Skeletal muscle satellite cell (primary cell): ENCODE data around the gene ATG12.

Source experiments
- H3K27me3 ChIP-seq: 2 replicates; pipeline ENCODE4 v1.7.0; 2013; ENCODE audit warnings: low read length; ENCODE audit not compliant: control insufficient read depth, insufficient read depth
- H3K36me3 ChIP-seq: 2 replicates; pipeline ENCODE4 v1.7.0; 2013; ENCODE audit warnings: mild to moderate bottlenecking, control low read depth, low read length; ENCODE audit not compliant: insufficient read depth
- H3K4me1 ChIP-seq: 2 replicates; pipeline ENCODE4 v1.7.0; 2013; ENCODE audit warnings: low read length; ENCODE audit not compliant: control insufficient read depth, insufficient read depth
- H3K4me2 ChIP-seq: 2 replicates; pipeline ENCODE4 v1.7.0; 2013; ENCODE audit warnings: mild to moderate bottlenecking, low read length
- H3K4me3 ChIP-seq: 2 replicates; pipeline ENCODE4 v1.7.0; 2013; ENCODE audit warnings: low read length
- H3K9ac ChIP-seq: 2 replicates; pipeline ENCODE4 v1.7.0; 2013; ENCODE audit warnings: mild to moderate bottlenecking, low read depth, low read length, moderate library complexity
- H3K9me3 ChIP-seq: replicated peaks from 2 replicates; pipeline ENCODE4 v1.7.0; 2013; ENCODE audit warnings: mild to moderate bottlenecking, control low read depth, low read length

The ATG12 gene

DNA sequence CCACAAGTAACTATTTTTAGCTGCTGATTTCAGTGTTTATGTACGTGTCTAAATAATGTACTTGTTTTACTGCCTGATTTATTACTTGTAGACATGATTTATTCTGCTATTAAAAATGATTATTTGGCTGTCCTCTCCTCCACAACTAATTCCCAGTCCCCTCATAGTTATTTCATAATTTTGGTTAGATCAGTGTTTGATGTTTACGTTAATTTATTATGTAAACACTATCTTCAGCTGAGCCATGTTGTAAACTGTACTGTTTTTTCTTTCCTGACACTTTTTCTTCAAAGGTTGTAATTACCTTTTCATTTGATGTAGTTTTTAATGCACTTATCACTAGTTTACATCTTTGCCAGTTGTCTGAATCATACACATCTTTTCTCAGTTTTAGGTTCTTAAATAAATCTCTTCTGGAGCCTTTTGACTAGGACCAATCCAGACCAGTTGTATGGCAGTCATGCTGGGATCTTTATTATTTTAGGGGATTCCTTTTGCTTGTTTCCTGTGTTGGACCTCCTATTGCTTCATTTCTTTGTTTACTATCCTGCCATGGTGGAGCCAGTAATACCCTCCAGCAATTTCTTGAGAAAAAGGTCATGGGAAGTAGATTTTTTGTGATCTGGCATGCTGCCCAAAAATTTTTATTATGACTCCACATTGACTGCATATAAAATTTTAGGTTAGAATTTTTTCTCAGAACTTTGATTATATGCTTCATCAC is 16.4 kb upstream of the ATG12 start:
- no peaks in the 10 kb centered on the region for H3K27me3 ChIP-seq
- peaks cover 6% of the 10 kb centered on the region for H3K36me3 ChIP-seq
- H3K4me2 ChIP-seq = peak overlapping the region; percentile 19
- H3K4me1 ChIP-seq = peaks cover 24% of the 10 kb centered on the region
- H3K9ac ChIP-seq = no peak overlapping the region
- H3K9me3 ChIP-seq = no peaks in the 10 kb centered on the region
- H3K4me3 ChIP-seq = no peak overlapping the region

DNA sequence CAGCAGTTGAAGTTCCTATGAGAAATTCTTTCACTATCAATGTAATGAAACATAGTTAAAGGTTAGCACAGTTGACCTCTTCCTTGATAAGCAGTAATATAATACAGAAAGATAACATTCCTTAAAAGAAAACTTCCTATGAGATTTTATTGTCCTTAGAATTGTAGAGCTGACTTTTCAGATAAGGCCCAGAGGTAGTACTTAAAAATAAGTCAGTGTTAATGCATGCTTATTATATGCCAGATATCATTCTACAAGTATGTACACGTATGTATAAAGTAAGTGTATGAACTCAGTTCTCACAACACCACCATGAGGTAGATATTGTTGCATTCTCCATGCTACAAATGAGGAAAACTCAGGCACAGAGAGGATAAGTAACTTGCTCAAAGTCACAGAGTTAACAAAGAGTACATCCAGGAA is 15.7 kb upstream of the ATG12 start:
- Histone ChIP-seq H3K36me3 (peaks cover 6% of the 10 kb centered on the region), H3K4me1 (peaks cover 24% of the 10 kb centered on the region), H3K4me3 (no peak overlapping the region), H3K4me2 (peak overlapping the region; percentile 19), H3K27me3 (no peaks in the 10 kb centered on the region), H3K9ac (no peak overlapping the region), H3K9me3 (no peaks in the 10 kb centered on the region)

DNA sequence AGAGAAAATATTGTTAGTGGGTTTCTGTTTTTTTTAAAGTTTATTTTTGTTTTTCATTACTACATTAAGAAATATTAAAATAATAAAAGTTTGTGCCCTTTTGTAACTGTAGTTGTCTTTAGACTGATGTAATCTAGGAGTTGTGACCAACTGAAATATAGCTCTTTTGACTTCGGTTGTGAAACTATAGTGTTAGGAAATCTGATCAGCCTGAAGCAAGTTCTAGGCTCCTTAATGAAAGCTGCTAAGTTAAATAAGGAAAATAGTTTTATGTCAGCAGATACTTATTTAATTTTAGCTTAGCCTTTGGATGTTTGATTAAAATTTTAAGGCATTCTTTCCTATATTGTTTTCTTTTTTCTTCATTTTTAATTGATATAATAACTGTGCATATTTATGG is 14.6 kb upstream of the ATG12 start:
- H3K9ac ChIP-seq = no peak overlapping the region
- no peaks in the 10 kb centered on the region for H3K27me3 ChIP-seq
- H3K9me3 ChIP-seq = no peaks in the 10 kb centered on the region
- no peak overlapping the region for H3K4me3 ChIP-seq
- no peak overlapping the region for H3K4me2 ChIP-seq
- peaks cover 6% of the 10 kb centered on the region for H3K36me3 ChIP-seq
- H3K4me1 ChIP-seq = peaks cover 24% of the 10 kb centered on the region

DNA sequence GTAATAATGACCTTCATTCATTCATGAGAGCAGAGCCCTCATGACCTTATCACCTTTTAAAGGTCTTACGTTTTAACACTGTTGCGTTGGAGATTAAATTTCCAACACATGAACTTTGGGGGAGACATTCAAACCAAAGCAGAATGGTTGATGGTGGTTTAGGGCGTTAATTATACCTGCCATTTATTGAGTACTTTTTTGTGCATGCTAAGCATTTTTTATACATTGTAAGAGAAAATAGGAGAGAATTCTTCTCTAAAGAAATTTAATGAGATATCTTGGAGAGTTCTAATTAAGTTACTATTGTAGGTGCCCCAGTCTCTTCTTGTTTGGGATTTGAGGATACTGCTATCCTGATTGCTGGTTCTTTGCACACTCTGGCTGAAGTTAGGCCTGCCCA is 12.8 kb upstream of the ATG12 start:
- Histone ChIP-seq H3K9ac (no peak overlapping the region), H3K36me3 (peaks cover 6% of the 10 kb centered on the region), H3K27me3 (no peaks in the 10 kb centered on the region), H3K4me1 (peaks cover 18% of the 10 kb centered on the region), H3K4me3 (no peak overlapping the region), H3K9me3 (no peaks in the 10 kb centered on the region), H3K4me2 (no peak overlapping the region)

DNA sequence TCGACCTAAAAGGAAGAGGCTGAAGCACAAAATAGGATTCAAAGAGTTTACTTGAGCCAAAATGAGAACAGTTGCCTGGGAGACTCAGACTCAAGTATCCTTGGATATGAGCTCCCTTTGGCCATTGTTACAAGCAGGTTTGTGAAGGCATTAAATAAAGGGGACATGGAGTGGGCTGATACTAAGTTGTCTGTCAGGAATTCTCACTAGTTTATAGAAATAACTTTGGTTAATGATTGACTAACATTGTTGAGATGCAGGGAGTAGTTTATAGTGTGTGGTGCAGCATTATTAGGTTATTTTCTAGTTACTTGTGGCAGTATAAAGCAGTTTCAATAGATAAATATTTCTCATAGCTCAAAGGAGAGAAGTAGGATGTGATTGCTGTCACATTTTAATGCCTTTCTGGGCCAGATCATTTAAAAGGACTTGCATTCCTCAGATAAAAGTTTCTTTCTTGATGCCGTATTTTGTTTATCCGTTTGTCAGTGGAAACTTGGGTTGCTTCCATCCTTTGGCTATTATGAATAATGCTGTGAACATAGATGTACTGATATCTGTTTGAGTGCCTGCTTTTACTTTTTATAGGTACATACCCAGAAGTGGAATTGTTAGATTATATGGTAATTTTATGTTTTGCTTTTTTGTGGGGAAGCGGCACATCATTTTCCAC is 9.5 kb upstream of the ATG12 start:
- H3K4me1 ChIP-seq = no peaks in the 10 kb centered on the region
- no peak overlapping the region for H3K4me3 ChIP-seq
- peak overlapping the region; percentile 50 for H3K4me2 ChIP-seq
- no peak overlapping the region for H3K9ac ChIP-seq
- H3K9me3 ChIP-seq = no peaks in the 10 kb centered on the region
- no peaks in the 10 kb centered on the region for H3K27me3 ChIP-seq
- H3K36me3 ChIP-seq = peaks cover 6% of the 10 kb centered on the region

DNA sequence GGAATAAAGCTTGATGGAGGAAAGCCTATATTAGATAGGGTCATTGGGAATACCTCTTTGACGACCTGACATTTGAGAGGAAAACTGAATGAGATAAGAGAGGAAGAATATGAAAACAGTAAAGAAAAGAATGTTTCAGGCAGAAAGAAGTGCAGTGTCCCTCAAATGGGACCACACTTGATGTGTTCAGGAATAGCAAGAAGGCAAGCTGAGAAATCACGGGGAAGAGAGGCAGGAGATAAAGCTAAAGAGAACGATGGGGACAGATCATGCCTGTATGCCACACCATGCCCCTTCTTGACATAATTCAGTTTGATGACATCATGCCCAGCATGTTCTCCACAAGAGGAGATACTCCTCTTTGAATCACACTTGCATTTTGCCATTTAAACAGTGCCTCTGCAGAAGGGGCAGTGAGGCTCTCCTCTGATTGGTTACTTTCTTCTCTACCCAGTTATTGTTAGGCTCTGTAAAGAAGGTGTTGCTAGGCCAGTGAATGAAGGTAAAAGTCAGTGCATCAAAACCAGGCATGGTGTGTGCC is 8.0 kb upstream of the ATG12 start:
- Histone ChIP-seq H3K9ac (no peak overlapping the region), H3K9me3 (no peaks in the 10 kb centered on the region), H3K4me1 (no peaks in the 10 kb centered on the region), H3K4me3 (no peak overlapping the region), H3K27me3 (no peaks in the 10 kb centered on the region), H3K36me3 (peaks cover 6% of the 10 kb centered on the region), H3K4me2 (no peak overlapping the region)

DNA sequence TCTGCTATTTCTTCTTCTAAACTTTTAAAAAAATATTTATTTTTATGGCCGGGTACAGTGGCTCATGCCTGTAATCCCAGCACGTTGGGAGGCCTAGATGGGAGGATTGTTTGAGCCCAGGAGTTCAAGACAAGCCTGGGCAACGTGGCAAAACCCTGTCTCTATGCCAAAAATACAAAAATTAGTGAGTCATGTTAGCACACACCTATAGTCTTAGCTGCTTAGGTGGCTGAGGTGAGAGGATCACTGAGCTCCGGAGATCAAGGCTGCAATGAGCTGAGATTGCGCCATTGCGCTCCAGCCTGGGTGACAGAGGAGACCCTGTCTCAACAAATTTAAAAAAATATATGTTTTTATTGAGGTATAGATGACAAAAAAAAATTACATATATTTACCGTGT is 5.9 kb upstream of the ATG12 start:
- Histone ChIP-seq H3K9me3 (no peaks in the 10 kb centered on the region), H3K4me1 (peaks cover 7% of the 10 kb centered on the region), H3K4me3 (no peak overlapping the region), H3K36me3 (no peaks in the 10 kb centered on the region), H3K9ac (no peak overlapping the region), H3K27me3 (no peaks in the 10 kb centered on the region), H3K4me2 (no peak overlapping the region)

DNA sequence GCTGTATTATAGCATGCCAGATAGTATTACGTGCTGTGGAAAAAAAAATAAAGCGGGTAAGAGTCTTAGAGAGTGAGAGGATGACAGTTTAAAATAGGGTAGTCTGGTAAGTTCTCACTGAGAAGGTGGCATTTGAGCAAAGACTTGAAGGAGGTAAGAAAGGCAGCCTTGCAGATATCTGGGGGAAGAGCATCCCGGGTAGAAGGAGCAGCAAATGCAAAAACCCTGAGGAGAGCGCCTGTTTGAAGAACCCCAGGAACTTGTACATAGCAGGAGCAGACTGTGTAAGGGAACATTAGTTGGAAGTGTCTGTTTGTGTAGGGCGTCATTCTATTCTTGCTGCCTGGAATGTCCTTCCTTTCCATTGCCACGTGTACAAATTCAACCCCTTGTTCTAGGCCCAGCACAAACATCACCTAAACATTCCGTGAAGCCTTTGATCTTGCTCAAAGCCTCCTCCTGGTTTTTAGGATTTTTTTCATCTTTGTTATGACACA is 3.0 kb upstream of the ATG12 start:
- no peak overlapping the region for H3K4me3 ChIP-seq
- peak overlapping the region; percentile 83 for H3K4me2 ChIP-seq
- H3K36me3 ChIP-seq = no peaks in the 10 kb centered on the region
- H3K9me3 ChIP-seq = no peaks in the 10 kb centered on the region
- no peak overlapping the region for H3K9ac ChIP-seq
- H3K4me1 ChIP-seq = peaks cover 15% of the 10 kb centered on the region
- H3K27me3 ChIP-seq = no peaks in the 10 kb centered on the region

DNA sequence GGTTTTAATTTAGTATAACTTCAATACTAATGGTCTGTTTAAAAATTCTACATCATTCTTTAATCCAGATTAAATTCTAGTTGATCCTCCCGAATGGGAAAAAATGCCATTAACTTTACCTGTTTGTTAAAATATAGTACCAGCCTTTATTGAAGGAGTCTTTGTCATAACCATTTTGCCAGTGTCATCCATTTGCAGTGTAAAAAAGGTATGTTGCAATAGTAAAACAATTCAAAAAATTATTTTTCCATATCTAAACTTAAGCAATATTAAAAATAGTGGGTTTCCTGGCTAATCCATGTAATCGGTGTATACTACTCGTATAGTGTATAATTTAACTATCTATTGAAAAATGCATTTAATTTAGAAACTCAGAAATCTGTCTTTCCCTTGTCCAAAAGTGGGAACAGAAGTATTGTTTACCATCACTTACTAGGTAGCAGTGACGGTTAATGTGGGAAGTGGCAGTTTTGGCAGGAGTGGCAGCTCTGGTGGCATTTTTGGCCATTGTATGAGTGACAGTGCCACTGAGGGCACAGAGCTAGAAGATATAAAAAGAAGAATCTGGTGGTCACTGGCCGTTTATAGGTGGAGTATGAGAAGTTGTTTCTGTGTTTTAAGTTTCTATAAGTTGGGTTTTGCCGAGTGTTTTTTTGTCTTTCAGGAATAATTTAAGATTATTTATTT is 2.2 kb upstream of the ATG12 start:
- H3K9ac ChIP-seq = peak overlapping the region; percentile 84
- no peaks in the 10 kb centered on the region for H3K36me3 ChIP-seq
- no peaks in the 10 kb centered on the region for H3K27me3 ChIP-seq
- H3K9me3 ChIP-seq = no peaks in the 10 kb centered on the region
- H3K4me2 ChIP-seq = peak overlapping the region; percentile 83
- peak overlapping the region; percentile 74 for H3K4me3 ChIP-seq
- H3K4me1 ChIP-seq = peaks cover 21% of the 10 kb centered on the region

DNA sequence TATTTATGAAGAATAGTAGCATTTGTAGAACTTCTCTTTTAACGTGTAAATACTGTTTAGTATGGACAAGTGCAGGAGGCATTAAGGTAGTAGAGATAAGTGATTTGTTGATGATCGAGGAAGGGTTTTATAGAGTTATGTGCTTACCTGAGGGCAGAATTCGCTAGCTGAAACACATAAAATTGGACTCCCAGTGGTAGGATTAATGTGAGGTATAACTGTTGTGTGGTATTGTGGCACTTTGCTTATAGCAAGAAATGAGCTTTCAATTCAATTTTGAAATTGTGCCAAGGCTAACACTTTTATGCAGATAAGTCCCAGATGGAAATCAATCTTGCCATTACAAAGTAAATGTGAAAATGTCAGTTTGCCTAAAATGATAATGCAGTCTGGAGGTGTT is 1.6 kb upstream of the ATG12 start:
- Histone ChIP-seq H3K4me3 (peak overlapping the region; percentile 74), H3K4me2 (peak overlapping the region; percentile 83), H3K36me3 (no peaks in the 10 kb centered on the region), H3K9ac (peak overlapping the region; percentile 84), H3K27me3 (no peaks in the 10 kb centered on the region), H3K9me3 (no peaks in the 10 kb centered on the region), H3K4me1 (peaks cover 22% of the 10 kb centered on the region)

DNA sequence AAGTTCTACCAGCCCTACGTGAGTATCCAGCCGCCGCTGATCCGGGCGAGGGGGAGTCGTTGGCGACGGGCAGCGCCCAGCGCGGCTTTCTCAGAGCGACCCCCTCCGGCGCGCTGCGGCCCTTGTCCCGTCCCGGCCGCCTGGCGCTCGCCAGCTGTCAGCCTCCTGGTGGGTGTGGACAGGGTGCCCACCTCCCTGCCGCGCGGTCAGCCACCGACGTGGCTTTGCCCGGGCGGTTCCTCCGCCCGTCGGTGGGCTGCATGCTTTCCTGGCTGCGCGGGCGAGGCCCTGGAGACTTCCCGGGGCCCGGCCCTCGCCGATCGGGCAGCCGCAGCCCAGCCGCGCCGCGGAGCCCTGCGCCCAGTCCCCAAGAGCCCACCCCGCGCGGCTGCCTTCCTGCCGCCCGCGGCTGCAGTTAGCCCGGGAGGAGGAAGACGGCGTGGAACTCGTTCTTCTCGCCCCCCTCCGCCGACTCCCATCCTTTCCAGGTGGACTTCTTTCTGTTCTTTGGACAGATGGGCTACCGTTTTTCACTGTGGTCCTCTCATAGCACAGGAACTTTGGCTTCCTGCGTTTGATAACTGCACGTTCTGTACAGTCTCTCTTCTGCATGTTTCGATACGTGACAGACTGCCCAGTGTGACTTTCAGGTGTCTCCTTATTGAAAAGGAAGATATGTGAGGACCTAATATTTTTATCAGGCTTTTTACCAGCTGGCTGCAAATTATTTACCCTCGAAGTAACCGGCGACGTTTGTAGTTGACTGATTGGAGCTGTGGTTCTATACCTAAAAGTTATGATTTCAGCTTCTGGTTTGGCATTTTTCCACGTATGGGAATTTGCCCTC is 947 bp upstream of the ATG12 start:
- H3K4me3 ChIP-seq = peak overlapping the region; percentile 74
- peaks cover 22% of the 10 kb centered on the region for H3K4me1 ChIP-seq
- no peaks in the 10 kb centered on the region for H3K27me3 ChIP-seq
- peak overlapping the region; percentile 84 for H3K9ac ChIP-seq
- no peaks in the 10 kb centered on the region for H3K9me3 ChIP-seq
- peak overlapping the region; percentile 83 for H3K4me2 ChIP-seq
- H3K36me3 ChIP-seq = peaks cover 3% of the 10 kb centered on the region
